ENCODE data around the gene FAM13B.

FAM13B gene

GRCh38 chr5:137933491-137933911, 99.4 kb downstream of the FAM13B start:
- DNase-seq, result peak in 1 of 42 donors; percentile 3
- intact Hi-C loops (cut with DNase I), result no loop called here

GRCh38 chr5:137932800-137933199, 100.1 kb downstream of the FAM13B start:
- intact Hi-C loops (cut with DNase I), result no loop called here
- peak in 1 of 42 donors; percentile 5 for DNase-seq

GRCh38 chr5:137923856-137924255, 109.0 kb downstream of the FAM13B start:
- peak in 2 of 42 donors; percentile 28 to 36 for DNase-seq
- intact Hi-C loops (cut with DNase I), result no loop called here

GRCh38 chr5:137921931-137922330, 110.9 kb downstream of the FAM13B start:
- no peak for DNase-seq
- intact Hi-C loops (cut with DNase I), result no loop called here

GRCh38 chr5:137916923-137917322, 116.0 kb downstream of the FAM13B start:
- intact Hi-C loops (cut with DNase I), result no loop called here
- DNase-seq, result no peak

GRCh38 chr5:137914758-137915157, 118.1 kb downstream of the FAM13B start:
- intact Hi-C loops (cut with DNase I), result no loop called here

GRCh38 chr5:137902408-137903133, 130.3 kb downstream of the FAM13B start:
- DNase-seq, result no peak
- intact Hi-C loops (cut with DNase I), result no loop called here

More at GRCh38 chr5:137914758-137915157, 118.1 kb downstream of the FAM13B start:
- no peak for DNase-seq

- DNase-seq, result peak in 2 of 42 donors; percentile 22 to 51
- intact Hi-C loops (cut with DNase I), result no loop called here
Measured at GRCh38 chr5:137901011-137901817, 131.7 kb downstream of the FAM13B start.

GRCh38 chr5:137899493-137899892, 133.4 kb downstream of the FAM13B start:
- DNase-seq, result no peak
- intact Hi-C loops (cut with DNase I), result no loop called here

- DNase-seq, result no peak
- intact Hi-C loops (cut with DNase I), result no loop called here
Measured at GRCh38 chr5:137896560-137896959, 136.3 kb downstream of the FAM13B start.

GRCh38 chr5:137894586-137894985, 138.3 kb downstream of the FAM13B start:
- intact Hi-C loops (cut with DNase I), result no loop called here

GRCh38 chr5:137891849-137892248, 141.0 kb downstream of the FAM13B start:
- no peak for DNase-seq
- intact Hi-C loops (cut with DNase I), result no loop called here

More at GRCh38 chr5:137894586-137894985, 138.3 kb downstream of the FAM13B start:
- DNase-seq, result no peak

- intact Hi-C loops (cut with DNase I), result no loop called here
- no peak for DNase-seq
Measured at GRCh38 chr5:137890845-137891244, 142.0 kb downstream of the FAM13B start.

GRCh38 chr5:137888863-137889759, 143.8 kb downstream of the FAM13B start, which contains the start of gene PKD2L2:
PKD2L2 (plus strand) TSS chr5:137889457; CDS start chr5:137889492, 35 bp downstream.
- intact Hi-C loops (cut with DNase I), result loop anchor here (10.0 kb wide), 1 partner anchor 146 kb away; the partner anchor contains the start of gene FAM13B
- DNase-seq, result peak; percentile 50 to 94 (median 86)

GRCh38 chr5:137888466-137888862, 144.4 kb downstream of the FAM13B start:
- no peak for DNase-seq
- intact Hi-C loops (cut with DNase I), result loop anchor here (10.0 kb wide), 1 partner anchor 146 kb away; the partner anchor contains the start of gene FAM13B

All from head of caudate nucleus (tissue), 42 donors.